M059J (cell line): ENCODE measurements around the gene RASEF. TPM values are rescaled to one million over a fixed set of nuclear protein-coding genes. Genes with fewer than 3 reads are reported as not detected.

Experiments
- DNase-seq: peaks from one replicate; pipeline ENCODE4 v3.0.0-alpha.2; 2012; ENCODE audit warnings: low read depth
- total RNA-seq: library from RNA; depleted of rRNA; stranded (reverse); fragments of >200 nt; shearing (Covaris generic); gene quantifications from 2 replicates; pipeline ENCODE4 v1.2.3, GENCODE V29; 2014

The RASEF gene
- total RNA-seq, 1 experiment from 2014 or later, result 2.5 TPM

GRCh38 chr9:83012922-83013838 lies 49.8 kb downstream of the RASEF start:
- DNase-seq, result peak; percentile 66

- no peak for DNase-seq
Measured at GRCh38 chr9:83012168-83012921, 50.6 kb downstream of the RASEF start.

- DNase-seq, result no peak
Measured at GRCh38 chr9:83011611-83012010, 51.3 kb downstream of the RASEF start.

- DNase-seq, result no peak
Measured at GRCh38 chr9:83007521-83008300, 55.2 kb downstream of the RASEF start.

- DNase-seq, result no peak
Measured at GRCh38 chr9:83006378-83006777, 56.6 kb downstream of the RASEF start.

GRCh38 chr9:83005963-83006362 lies 57.0 kb downstream of the RASEF start:
- DNase-seq, result no peak

- DNase-seq, result no peak
Measured at GRCh38 chr9:83005361-83005760, 57.6 kb downstream of the RASEF start.

- DNase-seq, result no peak
Measured at GRCh38 chr9:83002329-83002728, 60.6 kb downstream of the RASEF start.

GRCh38 chr9:83000765-83001164 lies 62.2 kb downstream of the RASEF start:
- no peak for DNase-seq

GRCh38 chr9:82998409-82998808 lies 64.5 kb downstream of the RASEF start:
- no peak for DNase-seq

GRCh38 chr9:82997476-82998140 lies 65.3 kb downstream of the RASEF start:
- no peak for DNase-seq

GRCh38 chr9:82996941-82997340 lies 66.0 kb downstream of the RASEF start:
- no peak for DNase-seq

- DNase-seq, result no peak
Measured at GRCh38 chr9:82993856-82994605, 68.9 kb downstream of the RASEF start.

- DNase-seq, result no peak
Measured at GRCh38 chr9:82991671-82992070, 71.3 kb downstream of the RASEF start.

- DNase-seq, result peak; percentile 35
Measured at GRCh38 chr9:82989929-82990328, 73.0 kb downstream of the RASEF start.

- no peak for DNase-seq
Measured at GRCh38 chr9:82988488-82988887, 74.5 kb downstream of the RASEF start.

- DNase-seq, result no peak
Measured at GRCh38 chr9:82987370-82988189, 75.4 kb downstream of the RASEF start.

GRCh38 chr9:82981552-82981951 lies 81.4 kb downstream of the RASEF start:
- DNase-seq, result peak; percentile 46

GRCh38 chr9:82975176-82975575 lies 87.8 kb downstream of the RASEF start:
- no peak for DNase-seq

- no peak for DNase-seq
Measured at GRCh38 chr9:82972446-82972845, 90.5 kb downstream of the RASEF start.
